Muscle layer of duodenum (tissue), 2 donors: Measurements from ENCODE around the gene KLB.
"Not testable (repeated sequence)": the region's sequence is repeated elsewhere in the genome, so short reads cannot be mapped to it uniquely, and the experiment has no call there.

ENCODE experiments used
- H3K27ac ChIP-seq: one replicate; pipeline ENCODE4 v1.7.0; 2013; ENCODE audit warnings: mild to moderate bottlenecking, low read length
- H3K27me3 ChIP-seq: one replicate; pipeline ENCODE4 v1.7.0; 2013; ENCODE audit warnings: low read depth, mild to moderate bottlenecking, control low read depth, low read length
- H3K36me3 ChIP-seq, 2 donors: one replicate each; pipeline ENCODE4 v1.7.0; 2013; ENCODE audit warnings: low read length in 2 of 2, control low read depth in 1 of 2, mild to moderate bottlenecking in 1 of 2; ENCODE audit not compliant: insufficient read depth in 2 of 2, control insufficient read depth in 1 of 2
- H3K4me1 ChIP-seq, 2 donors: one replicate each; pipeline ENCODE4 v1.7.0; 2013; ENCODE audit warnings: low read length in 2 of 2, mild to moderate bottlenecking in 2 of 2, control low read depth in 1 of 2, moderate library complexity in 1 of 2; ENCODE audit not compliant: insufficient read depth in 2 of 2, control insufficient read depth in 1 of 2
- H3K4me3 ChIP-seq, 2 donors: one replicate each; pipeline ENCODE4 v1.7.0; 2013; ENCODE audit warnings: low read length in 2 of 2, low read depth in 1 of 2, mild to moderate bottlenecking in 1 of 2
- H3K9me3 ChIP-seq, 2 donors: one replicate each; pipeline ENCODE4 v1.7.0; 2013; ENCODE audit warnings: low read length in 2 of 2, control low read depth in 1 of 2, mild to moderate bottlenecking in 1 of 2; ENCODE audit not compliant: control insufficient read depth in 1 of 2
- donor health status: healthy.

Gene KLB

DNA sequence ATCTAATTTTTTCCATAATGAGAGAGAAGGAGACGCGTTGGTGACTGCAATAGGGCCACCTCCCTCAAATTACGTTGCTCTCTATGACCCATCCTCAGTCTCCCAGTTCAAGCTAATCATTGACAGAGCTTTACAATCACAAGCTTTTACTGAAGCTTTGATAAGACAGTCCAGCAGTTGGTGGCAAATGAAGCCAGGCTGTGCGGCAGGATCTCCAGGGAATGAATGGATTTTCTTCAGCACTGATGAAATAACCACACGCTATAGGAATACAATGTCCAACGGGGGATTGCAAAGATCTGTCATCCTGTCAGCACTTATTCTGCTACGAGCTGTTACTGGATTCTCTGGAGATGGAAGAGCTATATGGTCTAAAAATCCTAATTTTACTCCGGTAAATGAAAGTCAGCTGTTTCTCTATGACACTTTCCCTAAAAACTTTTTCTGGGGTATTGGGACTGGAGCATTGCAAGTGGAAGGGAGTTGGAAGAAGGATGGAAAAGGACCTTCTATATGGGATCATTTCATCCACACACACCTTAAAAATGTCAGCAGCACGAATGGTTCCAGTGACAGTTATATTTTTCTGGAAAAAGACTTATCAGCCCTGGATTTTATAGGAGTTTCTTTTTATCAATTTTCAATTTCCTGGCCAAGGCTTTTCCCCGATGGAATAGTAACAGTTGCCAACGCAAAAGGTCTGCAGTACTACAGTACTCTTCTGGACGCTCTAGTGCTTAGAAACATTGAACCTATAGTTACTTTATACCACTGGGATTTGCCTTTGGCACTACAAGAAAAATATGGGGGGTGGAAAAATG is at the start of gene KLB:
Gene KLB, plus strand, starts transcription at position 168 of the 821 bp plus-strand sequence. Its CDS starts 20 bp downstream, at position 188.
- Histone ChIP-seq H3K36me3 (no peaks in the 10 kb centered on the region), H3K9me3 (no peaks in the 10 kb centered on the region), H3K27ac (no peak within 1 kb of the TSS), H3K4me3 (no peak within 1 kb of the TSS), H3K27me3 (no peaks in the 10 kb centered on the region), H3K4me1 (no peaks in the 10 kb centered on the region)

DNA sequence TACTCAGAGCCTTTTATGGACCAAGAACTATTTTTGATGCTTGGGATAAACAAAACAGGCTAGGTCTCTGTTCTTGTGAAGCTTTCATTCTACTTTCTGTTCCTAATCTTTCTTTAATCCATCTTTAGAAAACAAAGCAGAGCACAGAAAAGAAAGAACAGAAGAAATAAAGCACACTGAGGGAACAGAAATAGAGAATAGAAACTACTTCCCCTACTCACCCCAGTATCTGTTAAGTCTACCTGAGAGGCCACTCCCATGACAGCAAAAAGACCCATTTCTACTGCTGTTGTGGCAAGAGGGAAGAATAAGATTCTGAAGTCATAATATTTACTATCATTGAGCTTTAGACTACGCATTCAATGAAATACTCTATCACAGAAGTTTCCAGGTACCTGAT is 49.7 kb upstream of the KLB start:
- Histone ChIP-seq H3K4me1 (peaks cover 0 to 6% of the 10 kb centered on the region in 2 donors), H3K4me3 (no peak overlapping the region), H3K36me3 (peaks cover 0 to 4% of the 10 kb centered on the region in 2 donors), H3K9me3 (no peaks in the 10 kb centered on the region), H3K27ac (no peak overlapping the region), H3K27me3 (no peaks in the 10 kb centered on the region)

DNA sequence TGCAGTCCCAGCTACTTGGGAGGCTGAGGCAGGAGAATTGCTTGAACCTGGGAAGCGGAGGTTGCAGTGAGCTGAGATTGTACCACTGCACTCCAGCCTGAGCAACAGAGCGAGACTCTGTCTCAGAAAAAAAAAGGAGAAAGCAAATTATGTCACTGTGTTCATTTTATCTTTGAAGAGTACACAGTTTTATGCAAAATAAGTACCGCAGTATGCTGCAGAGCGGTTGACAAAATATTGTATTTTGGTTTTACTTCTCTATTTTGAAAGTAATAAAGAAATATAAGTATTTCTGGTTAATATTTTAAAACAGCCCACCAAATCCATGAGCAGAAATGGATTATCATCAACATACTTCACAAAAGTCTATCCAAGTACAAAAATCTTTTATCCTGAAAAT is 46.1 kb upstream of the KLB start:
- peaks cover 0 to 15% of the 10 kb centered on the region in 2 donors for H3K4me1 ChIP-seq
- not testable (repeated sequence) for H3K9me3 ChIP-seq, H3K27ac ChIP-seq, H3K4me3 ChIP-seq, H3K36me3 ChIP-seq, H3K27me3 ChIP-seq

DNA sequence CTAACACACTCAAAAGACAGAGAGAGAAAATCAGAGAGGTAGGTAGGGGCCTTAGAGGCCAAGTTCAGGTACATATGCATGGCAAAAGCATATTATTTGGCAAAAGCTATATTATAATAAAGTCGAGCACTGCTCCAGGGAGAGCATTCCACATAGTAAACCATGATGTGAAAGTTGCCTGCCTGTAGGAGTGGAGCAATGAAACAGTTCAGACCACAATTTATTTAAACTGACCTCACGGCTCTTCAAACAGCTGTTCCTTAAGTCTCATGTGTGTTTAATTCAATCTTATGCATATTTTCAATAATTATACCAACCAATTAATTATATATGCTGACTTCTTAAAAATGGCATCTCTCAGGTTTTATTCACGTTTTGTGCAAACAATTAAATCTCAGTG is 43.9 kb upstream of the KLB start:
- no peak overlapping the region for H3K27ac ChIP-seq
- H3K4me1 ChIP-seq, result peaks cover 0 to 20% of the 10 kb centered on the region in 2 donors
- H3K27me3 ChIP-seq, result no peaks in the 10 kb centered on the region
- H3K36me3 ChIP-seq, result no peaks in the 10 kb centered on the region
- no peak overlapping the region for H3K4me3 ChIP-seq
- H3K9me3 ChIP-seq, result no peaks in the 10 kb centered on the region

DNA sequence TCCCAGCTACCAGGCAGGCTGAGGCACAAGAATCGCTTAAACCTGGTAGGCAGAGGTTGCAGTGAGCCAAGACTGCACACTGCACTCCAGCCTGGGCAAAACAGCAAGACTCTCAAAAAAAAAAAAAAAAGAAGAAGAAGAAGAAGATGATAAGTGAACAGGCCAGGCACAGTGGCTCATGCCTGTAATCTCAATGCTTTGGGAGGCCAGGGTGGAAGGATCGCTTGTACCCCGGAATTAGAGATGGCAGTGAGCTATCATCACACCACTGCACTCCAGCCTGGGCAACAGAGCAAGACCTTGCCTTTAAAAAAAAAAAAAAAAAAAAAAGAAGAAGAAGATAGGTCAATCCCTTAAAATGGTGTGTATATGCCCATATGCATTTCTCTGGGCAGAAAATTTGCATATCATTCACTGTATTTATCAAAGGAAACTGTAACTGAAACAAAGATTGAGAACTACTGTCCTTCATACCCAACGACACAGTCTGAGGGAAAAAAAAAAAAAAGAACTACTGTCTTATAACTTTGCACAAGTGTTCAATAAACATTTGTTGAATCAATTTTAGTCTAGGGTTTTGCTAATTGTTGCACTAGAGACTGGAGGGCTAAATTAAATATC is 42.8 kb upstream of the KLB start:
- Histone ChIP-seq H3K27me3 (no peaks in the 10 kb centered on the region), H3K4me3 (no peak overlapping the region), H3K36me3 (no peaks in the 10 kb centered on the region), H3K4me1 (peaks cover 0 to 20% of the 10 kb centered on the region in 2 donors), H3K9me3 (no peaks in the 10 kb centered on the region), H3K27ac (no peak overlapping the region)

DNA sequence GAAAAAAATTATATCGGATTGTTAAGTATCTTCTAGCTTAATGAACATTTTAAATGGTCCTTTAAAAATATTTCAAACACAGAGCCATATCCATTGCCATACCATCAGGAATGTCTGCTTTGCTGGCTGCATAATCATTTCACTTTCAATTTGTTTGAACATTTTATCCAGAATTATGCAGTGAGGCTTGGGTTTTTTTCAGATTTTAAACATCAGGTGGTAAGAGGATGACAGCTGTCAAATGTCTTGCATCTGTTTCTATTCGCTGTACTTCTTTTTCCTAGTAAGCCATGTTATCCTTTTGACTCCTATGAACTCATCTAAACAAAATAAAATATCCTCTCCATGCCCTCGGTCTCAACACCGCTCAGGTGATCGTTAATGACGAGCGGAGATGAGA is 41.4 kb upstream of the KLB start:
- Histone ChIP-seq H3K36me3 (no peaks in the 10 kb centered on the region), H3K27me3 (no peaks in the 10 kb centered on the region), H3K4me3 (peak overlapping the region; percentile 79 to 94), H3K9me3 (no peaks in the 10 kb centered on the region), H3K27ac (peak overlapping the region; percentile 88), H3K4me1 (peaks cover 0 to 20% of the 10 kb centered on the region in 2 donors)

DNA sequence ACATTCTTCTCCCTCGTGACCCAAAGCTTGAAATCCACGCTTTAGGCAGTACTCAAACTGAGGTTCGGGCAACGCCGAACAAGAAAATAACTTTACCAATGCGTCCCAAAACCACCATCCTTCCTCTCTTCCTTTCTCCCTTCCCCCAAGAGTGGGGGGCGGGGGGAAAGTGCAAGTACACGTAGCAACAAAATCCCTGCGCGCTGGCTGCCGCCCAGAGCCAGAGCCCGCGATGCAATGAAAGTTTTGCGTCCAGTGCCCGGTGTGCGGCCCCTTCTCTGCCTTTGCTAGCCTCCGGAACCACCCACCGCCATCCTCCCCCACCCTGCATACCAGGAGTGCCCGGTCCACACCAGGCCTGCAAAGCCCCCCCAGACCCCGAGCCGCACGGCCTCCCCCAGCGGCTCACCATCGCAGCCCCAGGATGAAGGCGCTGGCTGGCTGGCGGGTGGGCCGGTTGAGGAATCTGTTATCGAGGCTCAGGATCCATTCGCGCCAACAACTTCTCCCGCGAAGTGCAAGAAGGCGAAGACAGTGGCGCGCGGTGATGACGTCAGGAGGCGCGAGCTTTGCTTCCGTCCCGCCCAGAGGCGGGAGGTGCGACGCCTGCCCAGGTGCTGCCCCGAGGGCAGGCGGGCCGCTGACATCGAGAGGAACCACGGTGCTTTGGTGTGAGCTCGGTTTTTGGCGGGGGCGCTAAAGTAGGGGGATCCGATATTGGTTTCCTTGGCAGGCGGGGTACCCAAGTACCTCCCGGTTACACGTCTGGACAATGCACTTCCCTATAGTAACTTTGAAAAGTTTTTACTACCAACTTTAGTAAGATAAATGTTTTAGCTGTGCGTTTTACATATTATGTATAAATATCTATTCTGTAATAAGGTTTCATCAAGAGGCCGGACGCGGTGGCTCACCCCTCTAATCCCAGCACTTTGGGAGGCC is 40.6 kb upstream of the KLB start, which contains the start of gene RFC1:
Gene RFC1, minus strand, starts transcription at position 533 of the 942 bp plus-strand sequence. Its CDS starts 121 bp downstream, at position 412.
- Histone ChIP-seq H3K36me3 (no peaks in the 10 kb centered on the region), H3K9me3 (no peaks in the 10 kb centered on the region), H3K4me1 (peaks cover 0 to 20% of the 10 kb centered on the region in 2 donors), H3K4me3 (peak within 1 kb of the TSS; percentile 79 to 94), H3K27ac (peak within 1 kb of the TSS; percentile 88), H3K27me3 (no peaks in the 10 kb centered on the region)

DNA sequence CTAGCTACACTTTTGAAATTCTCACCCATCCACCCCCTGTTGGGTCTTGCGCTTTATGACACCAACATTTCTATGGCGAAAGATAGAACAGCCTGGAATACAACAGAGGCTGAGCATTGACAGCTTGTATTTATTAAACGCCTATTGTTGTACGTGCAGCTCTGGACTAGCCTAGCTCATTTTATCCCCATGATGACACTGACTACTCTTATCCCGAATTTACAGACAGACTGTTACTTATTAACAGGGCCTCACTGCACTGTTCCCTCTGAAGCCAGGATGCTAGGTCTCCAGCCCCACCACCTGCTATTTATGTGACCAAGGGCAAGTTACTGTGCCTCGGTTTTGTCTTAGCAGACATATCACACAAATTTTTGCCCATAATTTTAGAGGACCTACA is 39.6 kb upstream of the KLB start:
- Histone ChIP-seq H3K4me3 (no peak overlapping the region), H3K9me3 (no peaks in the 10 kb centered on the region)

DNA sequence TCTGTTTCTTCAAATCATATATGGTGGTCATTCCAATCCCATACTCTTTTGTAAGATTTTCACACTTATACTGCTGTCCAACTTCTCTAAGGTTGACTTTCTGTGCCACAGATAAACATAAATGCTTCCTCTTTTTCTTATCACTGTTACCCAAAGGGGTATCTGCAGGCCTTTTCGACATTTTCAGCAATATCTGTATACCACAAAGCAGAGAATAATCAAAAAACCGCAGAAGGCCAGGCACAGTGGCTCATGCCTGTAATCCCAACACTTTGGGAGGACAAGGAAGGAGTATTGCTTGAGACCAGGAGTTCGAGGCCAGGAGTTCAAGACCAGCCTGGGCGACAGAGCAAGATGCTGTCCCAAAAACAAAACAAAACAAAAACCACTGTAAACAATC is 37.4 kb upstream of the KLB start:
- peaks cover 0 to 17% of the 10 kb centered on the region in 2 donors for H3K4me1 ChIP-seq
- H3K9me3 ChIP-seq, result no peaks in the 10 kb centered on the region
- H3K27me3 ChIP-seq, result no peaks in the 10 kb centered on the region
- no peaks in the 10 kb centered on the region for H3K36me3 ChIP-seq
- no peak overlapping the region for H3K4me3 ChIP-seq
- no peak overlapping the region for H3K27ac ChIP-seq

More for the DNA sequence above, 39.6 kb upstream of the KLB start:
- Histone ChIP-seq H3K27me3 (no peaks in the 10 kb centered on the region), H3K4me1 (peaks cover 0 to 20% of the 10 kb centered on the region in 2 donors), H3K27ac (no peak overlapping the region), H3K36me3 (no peaks in the 10 kb centered on the region)

DNA sequence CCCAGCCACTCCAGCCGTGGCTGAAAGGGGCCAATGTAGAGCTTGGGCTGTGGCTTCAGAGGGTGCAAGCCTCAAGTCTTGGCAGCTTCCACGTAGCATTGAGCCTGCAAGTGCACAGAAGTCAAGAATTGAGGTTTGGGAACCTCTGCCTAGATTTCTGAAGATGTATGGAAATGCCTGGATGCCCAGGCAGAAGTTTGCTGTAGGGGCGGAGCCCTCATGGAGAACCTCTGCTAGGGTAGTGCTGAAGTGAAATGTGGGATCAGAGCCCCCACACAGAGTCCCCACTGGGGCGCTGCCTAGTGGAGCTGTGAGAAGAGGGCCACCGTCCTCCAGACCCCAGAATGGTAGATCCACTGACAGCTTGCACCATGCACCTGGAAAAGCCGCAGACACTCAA is 35.5 kb upstream of the KLB start:
- H3K9me3 ChIP-seq, H3K4me3 ChIP-seq, H3K4me1 ChIP-seq, H3K36me3 ChIP-seq, H3K27ac ChIP-seq, H3K27me3 ChIP-seq: not testable (repeated sequence)

DNA sequence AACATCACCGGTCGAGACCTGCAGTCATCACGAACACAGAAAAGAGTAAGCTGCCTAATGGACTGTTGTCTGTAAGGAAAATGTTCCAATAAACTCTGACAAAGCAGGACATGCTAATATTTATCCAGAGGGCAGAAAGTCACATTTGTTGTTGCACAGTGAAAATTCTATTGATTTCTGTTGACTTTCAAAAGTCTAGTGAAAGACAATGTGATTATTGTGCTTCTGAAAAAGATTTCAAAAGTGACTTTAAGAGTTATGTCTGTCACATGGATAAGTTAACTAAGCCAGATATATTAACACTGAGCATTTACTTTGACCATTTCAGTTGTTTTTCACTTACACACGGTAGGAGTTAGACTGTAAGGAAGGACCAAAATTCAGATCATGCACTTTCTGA is 31.3 kb upstream of the KLB start:
- Histone ChIP-seq H3K27me3 (no peaks in the 10 kb centered on the region), H3K27ac (no peak overlapping the region), H3K4me3 (no peak overlapping the region), H3K4me1 (no peaks in the 10 kb centered on the region), H3K36me3 (no peaks in the 10 kb centered on the region), H3K9me3 (no peaks in the 10 kb centered on the region)
